Endothelial cell of umbilical vein (primary cell): ENCODE results near the gene SPATS1. TPM values are rescaled to one million over a fixed set of nuclear protein-coding genes. Genes with fewer than 3 reads are reported as not detected.
"Not testable (repeated sequence)": the region's sequence is repeated elsewhere in the genome, so short reads cannot be mapped to it uniquely, and the experiment has no call there.

ENCODE experiments used
- BruUV-seq: library from RNA; stranded (reverse); fragments of 400-500 nt; replicated peaks from 2 replicates; lab custom pipeline; 2021; lab: Mats Ljungman, UMichigan
- CTCF ChIA-PET: fragments of 300-600, 350-600 bp; sonication (Branson Sonifier 250); formaldehyde crosslinking; loops from one replicate; lab custom pipeline; 2021; ENCODE audit warnings: antibody characterized with exemption, inconsistent platforms; lab: Charles Lee
- POLR2A ChIA-PET: fragments of 300-600, 350-600 bp; sonication (Branson Sonifier 250); formaldehyde crosslinking; loops from one replicate; lab custom pipeline; 2021; ENCODE audit warnings: antibody characterized with exemption, inconsistent platforms; lab: Charles Lee
- DNase-seq: peaks from one replicate; pipeline ENCODE4 v3.0.0-alpha.2; 2011; ENCODE audit warnings: low read depth, low spot score
- FAIRE-seq: peaks from 2 replicates; lab custom pipeline; 2011; peaks lifted over from hg19 to GRCh38; lab: Jason Lieb, UNC
- H2AFZ ChIP-seq: 2 replicates; pipeline ENCODE4 v1.6.0; 2012; ENCODE audit warnings: low read depth, low read length, control low read depth, inconsistent platforms
- H3K27ac ChIP-seq: 2 replicates; pipeline ENCODE4 v1.5.1; 2011; ENCODE audit warnings: low read depth, mild to moderate bottlenecking, control low read depth, low read length, moderate library complexity; ENCODE audit not compliant: insufficient read depth
- H3K27me3 ChIP-seq, 2 experiments: 2 replicates each; pipeline versions ENCODE4 v1.6.0 to v1.6.1; 2011; ENCODE audit warnings: low read length in 2 of 2, mixed read lengths in 1 of 2; ENCODE audit not compliant: control insufficient read depth in 2 of 2, insufficient read depth in 2 of 2
- H3K36me3 ChIP-seq, 2 experiments: 2 replicates in 1 of 2; 3 replicates in 1 of 2; pipeline ENCODE4 v1.5.1; 2011; ENCODE audit warnings: low read length in 2 of 2, mild to moderate bottlenecking in 1 of 2, moderate library complexity in 1 of 2; ENCODE audit not compliant: control insufficient read depth in 2 of 2, insufficient read depth in 2 of 2; ENCODE audit errors: extremely low read depth in 1 of 2
- H3K4me1 ChIP-seq: 3 replicates; pipeline ENCODE4 v1.5.1; 2011; ENCODE audit warnings: mild to moderate bottlenecking, low read length; ENCODE audit not compliant: control insufficient read depth, insufficient read depth; ENCODE audit errors: extremely low read depth
- H3K4me2 ChIP-seq: 2 replicates; pipeline ENCODE4 v1.6.1; 2011; ENCODE audit warnings: low read length, control low read depth, mixed read lengths; ENCODE audit not compliant: insufficient read depth
- H3K4me3 ChIP-seq, 3 experiments: fragments of 200-600 bp in 1 of 3; sonication (generic), shearing (Covaris generic) in 1 of 3; replicated peaks in 1 of 3; 2 replicates each; pipeline ENCODE4 v1.5.1; 2011 to 2016; ENCODE audit warnings: control low read depth in 3 of 3, low read length in 3 of 3, mild to moderate bottlenecking in 2 of 3, inconsistent platforms in 1 of 3, low read depth in 1 of 3, moderate library complexity in 1 of 3; ENCODE audit not compliant: insufficient read depth in 1 of 3
- H3K79me2 ChIP-seq: 2 replicates; pipeline ENCODE4 v1.6.0; 2012; ENCODE audit warnings: low read length, inconsistent platforms; ENCODE audit not compliant: control insufficient read depth, insufficient read depth
- H3K9ac ChIP-seq: replicated peaks from 2 replicates; pipeline ENCODE3; 2011; ENCODE audit warnings: low read length, control low read depth; ENCODE audit not compliant: insufficient read depth; ENCODE audit errors: extremely low read depth
- H3K9me1 ChIP-seq: replicated peaks from 3 replicates; pipeline ENCODE4 v1.6.0; 2011; ENCODE audit warnings: mild to moderate bottlenecking, low read length; ENCODE audit not compliant: control insufficient read depth, insufficient read depth; ENCODE audit errors: extremely low read depth
- H3K9me3 ChIP-seq: replicated peaks from 2 replicates; pipeline ENCODE4 v1.5.1; 2012; ENCODE audit warnings: low read length, inconsistent platforms; ENCODE audit not compliant: control insufficient read depth, insufficient read depth
- H4K20me1 ChIP-seq: replicated peaks from 2 replicates; pipeline ENCODE3; 2011; ENCODE audit warnings: mild to moderate bottlenecking, low read length; ENCODE audit not compliant: control insufficient read depth, insufficient read depth; ENCODE audit errors: extremely low read depth
- CTCF ChIP-seq, 2 donors: IDR thresholded peaks; 1 replicate in 1 of 2; 2 replicates in 1 of 2; pipeline ENCODE4 v1.5.1; 2011; ENCODE audit warnings: low read length in 2 of 2, mild to moderate bottlenecking in 2 of 2, moderate library complexity in 2 of 2, control low read depth in 1 of 2, inconsistent platforms in 1 of 2, low read depth in 1 of 2; ENCODE audit not compliant: insufficient read depth in 1 of 2; ENCODE audit errors: extremely low read depth in 1 of 2
- GATA2 ChIP-seq: IDR thresholded peaks from 2 replicates; pipeline ENCODE4 v1.7.0; 2011; ENCODE audit warnings: low read depth, mild to moderate bottlenecking, moderate library complexity, mixed read lengths, low read length; ENCODE audit not compliant: insufficient read length, insufficient read depth
- MAX ChIP-seq: IDR thresholded peaks from 2 replicates; pipeline ENCODE4 v1.6.1; 2011; ENCODE audit not compliant: insufficient read depth, insufficient read length
- POLR2A ChIP-seq: IDR thresholded peaks from 2 replicates; pipeline ENCODE4 v1.6.1; 2012; ENCODE audit warnings: low read depth, mild to moderate bottlenecking, control low read depth, low read length
- dilution Hi-C: fragments of 300-500 bp; cut with MboI; formaldehyde crosslinking; loops from one replicate; pipeline ENCODE4 v1.15.0; 2019; ENCODE audit warnings: low sequenced_read_pairs; ENCODE audit not compliant: extremely low pct_ligation_motif_present
- intact Hi-C: fragments of 100-400 bp; cut with micrococcal nuclease; formaldehyde crosslinking; loops from one replicate; pipeline ENCODE4 v1.10.0; 2022
- polyA plus RNA-seq, 4 experiments: library from polyadenylated mRNA; depleted of rRNA in 3 of 4; stranded (reverse) in 3 of 4; unstranded in 1 of 4; fragments of >200 nt; gene quantifications; 2 replicates each; pipeline versions ENCODE4 v1.2.1 to v1.2.3, GENCODE V29; 2011 to 2012; ENCODE audit warnings: missing spikeins in 1 of 4
- total RNA-seq: library from RNA; stranded (reverse); gene quantifications from 2 replicates; pipeline ENCODE4 v1.2.3, GENCODE V29; 2021

The SPATS1 gene
- total and polyA plus RNA-seq, 2 donors (not counting 3 experiments of a cell fraction or from before 2014, with no cell fraction given): not detected

GRCh38 chr6:44316481-44316880, 26.0 kb upstream of the SPATS1 start:
- dilution Hi-C loops: no loop called here
- Histone ChIP-seq H3K9me1 (no peaks in the 10 kb centered on the region), H3K4me2 (no peak overlapping the region), H3K36me3 (no peaks in the 10 kb centered on the region), H3K9ac (no peak overlapping the region), H3K27ac (no peak overlapping the region), H3K4me1 (peaks cover 7% of the 10 kb centered on the region), H4K20me1 (no peaks in the 10 kb centered on the region), H3K4me3 (no peak overlapping the region), H2AFZ (no peak overlapping the region), H3K79me2 (peaks cover 9% of the 10 kb centered on the region), H3K9me3 (no peaks in the 10 kb centered on the region), H3K27me3 (peaks cover 11 to 19% of the 10 kb centered on the region in 2 experiments)
- no TSS peak for BruUV-seq
- ChIA-PET POLR2A (no interaction called here), CTCF (no interaction called here)
- DNase-seq: no peak
- intact Hi-C loops: no loop called here
- no peak for TF ChIP-seq MAX
- no peak for TF ChIP-seq CTCF (IDR thresholded peaks at IDR 0.05; ENCODE audit: extremely low read depth in 1 of 2, insufficient read depth in 1 of 2, low read depth in 1 of 2, low read length in 2 of 2)
- no peak for TF ChIP-seq POLR2A
- no peak for TF ChIP-seq GATA2
- FAIRE-seq: no peak

GRCh38 chr6:44317136-44317631, 25.3 kb upstream of the SPATS1 start:
- H3K27me3 ChIP-seq: peaks cover 11 to 21% of the 10 kb centered on the region in 2 experiments
- H3K36me3 ChIP-seq, CTCF ChIA-PET, H2AFZ ChIP-seq, H3K9me1 ChIP-seq, H3K4me1 ChIP-seq, H3K9me3 ChIP-seq, FAIRE-seq, intact Hi-C loops, dilution Hi-C loops, H3K79me2 ChIP-seq, H3K4me2 ChIP-seq, H3K27ac ChIP-seq, H3K4me3 ChIP-seq, H4K20me1 ChIP-seq, BruUV-seq, H3K9ac ChIP-seq, DNase-seq: not testable (repeated sequence)
- POLR2A ChIA-PET: interaction anchor here (0.7 kb wide), 1 partner anchor 143 kb away, joined by 3 read pairs; no protein-coding TSS in a partner anchor
